ENCODE measurements around the gene UGT1A4. TPM values are rescaled to one million over a fixed set of nuclear protein-coding genes. Genes with fewer than 3 reads are reported as not detected.

The UGT1A4 gene
- total and polyA plus RNA-seq, 12 donors, result not detected

GRCh38 chr2:233674314-233674713 is 44.2 kb upstream of the UGT1A4 start:
- Histone ChIP-seq H3K36me3 (no peaks in the 10 kb centered on the region), H3K27me3 (peaks cover 0 to 25% (median 0%) of the 10 kb centered on the region in 7 donors), H3K4me1 (no peaks in the 10 kb centered on the region), H3K9me3 (no peaks in the 10 kb centered on the region), H3K27ac (no peak overlapping the region), H3K4me3 (no peak overlapping the region)
- intact Hi-C loops (cut with DNase I), result no loop called here
- WGBS, 2 donors, result 44 to 48% methylated on average over 1 of the region's 1 CpG
- no peak for TF ChIP-seq CTCF (IDR thresholded peaks at IDR 0.05)
- DNase-seq, result no peak
- no peak for ATAC-seq

GRCh38 chr2:233674995-233675394 is 43.5 kb upstream of the UGT1A4 start:
- ATAC-seq (no peak), DNase-seq (no peak)
- no peak overlapping the region for H3K4me3 ChIP-seq
- H3K27ac ChIP-seq, result no peak overlapping the region
- H3K36me3 ChIP-seq, result no peaks in the 10 kb centered on the region
- WGBS, 2 donors, result 27 to 43% methylated on average over 4 of the region's 4 CpGs
- H3K9me3 ChIP-seq, result no peaks in the 10 kb centered on the region
- intact Hi-C loops (cut with DNase I), result no loop called here
- no peak for TF ChIP-seq CTCF (IDR thresholded peaks at IDR 0.05)
- H3K27me3 ChIP-seq, result peaks cover 0 to 25% (median 0%) of the 10 kb centered on the region in 7 donors
- no peaks in the 10 kb centered on the region for H3K4me1 ChIP-seq

- Histone ChIP-seq H3K27me3 (peaks cover 0 to 27% (median 0%) of the 10 kb centered on the region in 7 donors), H3K4me3 (no peak overlapping the region), H3K36me3 (no peaks in the 10 kb centered on the region), H3K27ac (no peak overlapping the region), H3K4me1 (no peaks in the 10 kb centered on the region), H3K9me3 (no peaks in the 10 kb centered on the region)
- intact Hi-C loops (cut with DNase I), result no loop called here
- TF ChIP-seq CTCF (IDR thresholded peaks at IDR 0.05), result no peak
- 79 to 85% methylated on average over 2 of the region's 2 CpGs for whole genome bisulfite sequencing, 2 donors
- DNase-seq (no peak), ATAC-seq (no peak)
These were observed 42.5 kb upstream of the UGT1A4 start for GRCh38 chr2:233676046-233676445.

- Histone ChIP-seq H3K27me3 (peaks cover 0 to 25% (median 0%) of the 10 kb centered on the region in 7 donors), H3K4me3 (no peak overlapping the region), H3K27ac (no peak overlapping the region), H3K9me3 (no peaks in the 10 kb centered on the region), H3K36me3 (no peaks in the 10 kb centered on the region), H3K4me1 (no peaks in the 10 kb centered on the region)
- WGBS, 2 donors, result 76 to 79% methylated on average over 4 of the region's 4 CpGs
- ATAC-seq (no peak), DNase-seq (no peak)
- intact Hi-C loops (cut with DNase I), result no loop called here
- TF ChIP-seq CTCF (IDR thresholded peaks at IDR 0.05), result no peak
These were observed 39.3 kb upstream of the UGT1A4 start for GRCh38 chr2:233679196-233679595.
